ENCODE measurements around the gene PTMS. TPM values are rescaled to one million over a fixed set of nuclear protein-coding genes. Genes with fewer than 3 reads are reported as not detected.

The PTMS gene
- total RNA-seq, 1 donor from 2014 or later, result 864 TPM

- no peaks in the 10 kb centered on the region for H3K9me3 Mint-ChIP-seq (ENCODE audit: unreplicated experiment)
- peaks cover 29% of the 10 kb centered on the region for H3K4me1 Mint-ChIP-seq (ENCODE audit: unreplicated experiment)
- H3K36me3 Mint-ChIP-seq (ENCODE audit: low read depth, unreplicated experiment), result peaks cover 4% of the 10 kb centered on the region
- peaks cover 4% of the 10 kb centered on the region for H3K27me3 Mint-ChIP-seq (ENCODE audit: unreplicated experiment)
- H3K4me3 Mint-ChIP-seq (ENCODE audit: unreplicated experiment), result no peak overlapping the region
- no peak for DNase-seq (ENCODE audit: low spot score)
- no peak overlapping the region for H3K27ac Mint-ChIP-seq (ENCODE audit: unreplicated experiment)
- TF ChIP-seq, protein P1, sequence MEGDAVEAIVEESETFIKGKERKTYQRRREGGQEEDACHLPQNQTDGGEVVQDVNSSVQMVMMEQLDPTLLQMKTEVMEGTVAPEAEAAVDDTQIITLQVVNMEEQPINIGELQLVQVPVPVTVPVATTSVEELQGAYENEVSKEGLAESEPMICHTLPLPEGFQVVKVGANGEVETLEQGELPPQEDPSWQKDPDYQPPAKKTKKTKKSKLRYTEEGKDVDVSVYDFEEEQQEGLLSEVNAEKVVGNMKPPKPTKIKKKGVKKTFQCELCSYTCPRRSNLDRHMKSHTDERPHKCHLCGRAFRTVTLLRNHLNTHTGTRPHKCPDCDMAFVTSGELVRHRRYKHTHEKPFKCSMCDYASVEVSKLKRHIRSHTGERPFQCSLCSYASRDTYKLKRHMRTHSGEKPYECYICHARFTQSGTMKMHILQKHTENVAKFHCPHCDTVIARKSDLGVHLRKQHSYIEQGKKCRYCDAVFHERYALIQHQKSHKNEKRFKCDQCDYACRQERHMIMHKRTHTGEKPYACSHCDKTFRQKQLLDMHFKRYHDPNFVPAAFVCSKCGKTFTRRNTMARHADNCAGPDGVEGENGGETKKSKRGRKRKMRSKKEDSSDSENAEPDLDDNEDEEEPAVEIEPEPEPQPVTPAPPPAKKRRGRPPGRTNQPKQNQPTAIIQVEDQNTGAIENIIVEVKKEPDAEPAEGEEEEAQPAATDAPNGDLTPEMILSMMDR (IDR thresholded peaks at IDR 0.05; ENCODE audit: unreplicated experiment), result no peak
Observed at GRCh38 chr12:6792522-6793201, 26.5 kb downstream of the PTMS start.

GRCh38 chr12:6795088-6795487, 28.9 kb downstream of the PTMS start:
- Mint-ChIP-seq H3K4me3 (ENCODE audit: unreplicated experiment) (no peak overlapping the region), H3K36me3 (ENCODE audit: low read depth, unreplicated experiment) (peaks cover 9% of the 10 kb centered on the region), H3K27ac (ENCODE audit: unreplicated experiment) (no peak overlapping the region), H3K4me1 (ENCODE audit: unreplicated experiment) (peaks cover 22% of the 10 kb centered on the region), H3K27me3 (ENCODE audit: unreplicated experiment) (peaks cover 4% of the 10 kb centered on the region), H3K9me3 (ENCODE audit: unreplicated experiment) (no peaks in the 10 kb centered on the region)
- DNase-seq (ENCODE audit: low spot score), result no peak
- TF ChIP-seq, protein P1 (IDR thresholded peaks at IDR 0.05; ENCODE audit: unreplicated experiment), result no peak

- Mint-ChIP-seq H3K4me1 (ENCODE audit: unreplicated experiment) (peaks cover 22% of the 10 kb centered on the region), H3K27me3 (ENCODE audit: unreplicated experiment) (peaks cover 4% of the 10 kb centered on the region), H3K27ac (ENCODE audit: unreplicated experiment) (no peak overlapping the region), H3K36me3 (ENCODE audit: low read depth, unreplicated experiment) (peaks cover 9% of the 10 kb centered on the region), H3K9me3 (ENCODE audit: unreplicated experiment) (no peaks in the 10 kb centered on the region), H3K4me3 (ENCODE audit: unreplicated experiment) (no peak overlapping the region)
- TF ChIP-seq, protein P1 (IDR thresholded peaks at IDR 0.05; ENCODE audit: unreplicated experiment), result no peak
- no peak for DNase-seq (ENCODE audit: low spot score)
Observed at GRCh38 chr12:6796576-6796975, 30.4 kb downstream of the PTMS start.

- Mint-ChIP-seq H3K4me1 (ENCODE audit: unreplicated experiment) (peaks cover 10% of the 10 kb centered on the region), H3K4me3 (ENCODE audit: unreplicated experiment) (no peak overlapping the region), H3K9me3 (ENCODE audit: unreplicated experiment) (no peaks in the 10 kb centered on the region), H3K27ac (ENCODE audit: unreplicated experiment) (no peak overlapping the region), H3K27me3 (ENCODE audit: unreplicated experiment) (peaks cover 2% of the 10 kb centered on the region), H3K36me3 (ENCODE audit: low read depth, unreplicated experiment) (peaks cover 7% of the 10 kb centered on the region)
- no peak for DNase-seq (ENCODE audit: low spot score)
- TF ChIP-seq, protein P1 (IDR thresholded peaks at IDR 0.05; ENCODE audit: unreplicated experiment), result no peak
Observed at GRCh38 chr12:6799147-6799546, 33.0 kb downstream of the PTMS start.

DNA sequence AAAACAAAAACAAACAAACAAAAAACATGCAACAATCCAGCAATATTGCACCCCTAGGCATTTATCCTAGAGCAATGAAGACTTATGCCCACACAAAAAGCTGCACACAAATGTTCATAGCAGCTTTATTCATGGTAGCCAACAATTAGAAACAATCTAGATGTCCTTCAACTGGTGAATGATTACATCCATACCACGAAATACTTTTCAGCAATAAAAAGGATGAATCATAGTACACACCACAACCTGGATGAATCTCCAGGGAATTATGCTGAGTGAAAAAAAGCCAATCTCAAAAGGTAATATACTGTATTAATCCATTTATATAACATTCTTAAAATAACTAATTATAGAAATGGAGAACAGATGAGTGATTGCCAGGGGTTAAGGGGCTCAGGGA, 41.0 kb downstream of the PTMS start:
- Mint-ChIP-seq H3K27ac (ENCODE audit: unreplicated experiment) (no peak overlapping the region), H3K36me3 (ENCODE audit: low read depth, unreplicated experiment) (peaks cover 6% of the 10 kb centered on the region), H3K4me1 (ENCODE audit: unreplicated experiment) (peaks cover 19% of the 10 kb centered on the region), H3K9me3 (ENCODE audit: unreplicated experiment) (no peaks in the 10 kb centered on the region), H3K4me3 (ENCODE audit: unreplicated experiment) (no peak overlapping the region), H3K27me3 (ENCODE audit: unreplicated experiment) (peaks cover 1% of the 10 kb centered on the region)
- TF ChIP-seq, protein P1 (IDR thresholded peaks at IDR 0.05; ENCODE audit: unreplicated experiment), result no peak
- DNase-seq (ENCODE audit: low spot score), result no peak

Data from endothelial cell (in vitro differentiated cells).